Tibial nerve (tissue), 4 donors: Measurements from ENCODE around the gene YJEFN3. TPM values are rescaled to one million over a fixed set of nuclear protein-coding genes. Genes with fewer than 3 reads are reported as not detected.
A peak's percentile ranks its signal among the peaks of the same experiment; 100 is the strongest.

Source experiments
- DNase-seq, 2 donors: peaks; one replicate each; pipeline ENCODE4 v3.0.0-alpha.2; 2019; ENCODE audit warnings: low spot score in 2 of 2
- H3K27ac ChIP-seq, 4 donors: fragments of 200-600 bp; sonication (generic) in 3 of 4; one replicate each; pipeline ENCODE4 v1.5.1; 2017 to 2019; ENCODE audit warnings: mild to moderate bottlenecking in 1 of 4
- H3K27me3 ChIP-seq, 2 donors: fragments of 200-600 bp; sonication (generic) in 1 of 2; one replicate each; pipeline versions ENCODE4 v1.5.1 to v1.6.0; 2017 to 2019
- H3K36me3 ChIP-seq, 3 donors: fragments of 200-600 bp; sonication (generic); one replicate each; pipeline ENCODE4 v1.5.1; 2018 to 2019
- H3K4me1 ChIP-seq, 4 donors: fragments of 200-600 bp; sonication (generic) in 3 of 4; one replicate each; pipeline ENCODE4 v1.5.1; 2017 to 2019
- H3K4me3 ChIP-seq, 4 donors: fragments of 200-600 bp; sonication (generic) in 3 of 4; one replicate each; pipeline ENCODE4 v1.5.1; 2017 to 2019; ENCODE audit warnings: mild to moderate bottlenecking in 1 of 4, moderate library complexity in 1 of 4
- H3K9me3 ChIP-seq, 4 donors: fragments of 200-600 bp; sonication (generic) in 3 of 4; one replicate each; pipeline ENCODE4 v1.5.1; 2017 to 2019
- EP300 ChIP-seq, 2 donors: sonication (generic); formaldehyde crosslinking; IDR thresholded peaks; one replicate each; pipeline ENCODE4 v1.6.1; 2017; ENCODE audit warnings: antibody characterized with exemption in 2 of 2, mild to moderate bottlenecking in 1 of 2
- POLR2A ChIP-seq, 2 donors: fragments of 450-650 bp; IDR thresholded peaks; one replicate each; pipeline ENCODE4 v1.6.1; 2017; ENCODE audit warnings: antibody characterized with exemption in 2 of 2, mild to moderate bottlenecking in 2 of 2, moderate library complexity in 2 of 2
- WGBS, 2 donors: methylation state at CpG; one replicate each; pipeline ENCODE4 v1.1.5; 2018; 5-methylcytosine and 5-hydroxymethylcytosine counted together
- total RNA-seq, 4 donors: library from RNA; depleted of rRNA; stranded (reverse); fragments of >200 nt; gene quantifications; one replicate each; pipeline ENCODE4 v1.1.0, GENCODE V29; 2016
- TF ChIP-seq, protein P1 (sequence below), 5 experiments: fragments of 200-600 bp in 3 of 5; fragments of 450-650 bp in 2 of 5; sonication (generic) in 3 of 5; IDR thresholded peaks; one replicate each; pipeline ENCODE4 v1.5.1; 2016 to 2019; ENCODE audit warnings: antibody characterized with exemption in 5 of 5, mild to moderate bottlenecking in 3 of 5, moderate library complexity in 2 of 5

Gene YJEFN3
- total RNA-seq, 4 donors from 2014 or later, result 4.2 to 9.4 (median 5.7) TPM

DNA sequence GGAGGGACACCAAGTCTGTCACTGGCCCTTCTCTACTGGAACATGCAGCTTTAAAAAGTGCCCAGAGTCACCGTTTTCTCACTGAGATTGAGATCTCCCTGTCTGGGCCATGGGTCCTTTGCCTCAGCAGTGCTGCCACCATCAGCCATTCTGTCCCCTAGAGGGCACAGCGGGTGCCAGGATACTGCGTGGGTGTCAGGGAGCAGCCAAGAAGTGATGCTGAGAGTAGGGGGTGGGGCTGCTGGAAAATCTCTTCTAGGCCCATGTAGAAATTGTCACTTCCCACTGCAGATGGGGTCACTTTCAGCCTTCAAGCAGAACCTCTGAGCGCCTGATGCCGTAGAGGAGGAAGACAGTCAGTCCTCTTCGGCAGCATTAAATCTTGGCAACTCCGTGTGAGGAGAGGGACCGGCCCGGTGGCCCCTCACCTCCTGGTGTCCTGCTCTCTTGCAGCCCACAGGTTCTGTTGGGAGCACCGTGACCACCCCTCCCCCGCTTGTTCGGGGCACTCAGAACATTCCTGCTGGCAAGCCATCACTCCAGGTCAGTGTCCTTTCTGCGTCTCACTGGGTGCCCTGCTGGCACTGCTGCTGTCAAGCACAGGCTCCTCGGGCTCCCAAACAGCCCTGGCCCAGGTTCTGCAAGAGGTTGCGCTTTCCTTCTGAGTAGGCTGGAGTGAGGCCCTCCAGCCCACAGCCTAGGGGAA lies 34.7 kb upstream of the YJEFN3 start:
- Histone ChIP-seq H3K27ac (peak overlapping the region in 1 of 4 donors; percentile 42), H3K4me3 (no peak overlapping the region), H3K4me1 (peaks cover 0 to 27% (median 15%) of the 10 kb centered on the region in 4 donors), H3K36me3 (peaks cover 3 to 73% (median 26%) of the 10 kb centered on the region in 3 donors), H3K9me3 (no peaks in the 10 kb centered on the region), H3K27me3 (no peaks in the 10 kb centered on the region)
- TF ChIP-seq, protein P1, sequence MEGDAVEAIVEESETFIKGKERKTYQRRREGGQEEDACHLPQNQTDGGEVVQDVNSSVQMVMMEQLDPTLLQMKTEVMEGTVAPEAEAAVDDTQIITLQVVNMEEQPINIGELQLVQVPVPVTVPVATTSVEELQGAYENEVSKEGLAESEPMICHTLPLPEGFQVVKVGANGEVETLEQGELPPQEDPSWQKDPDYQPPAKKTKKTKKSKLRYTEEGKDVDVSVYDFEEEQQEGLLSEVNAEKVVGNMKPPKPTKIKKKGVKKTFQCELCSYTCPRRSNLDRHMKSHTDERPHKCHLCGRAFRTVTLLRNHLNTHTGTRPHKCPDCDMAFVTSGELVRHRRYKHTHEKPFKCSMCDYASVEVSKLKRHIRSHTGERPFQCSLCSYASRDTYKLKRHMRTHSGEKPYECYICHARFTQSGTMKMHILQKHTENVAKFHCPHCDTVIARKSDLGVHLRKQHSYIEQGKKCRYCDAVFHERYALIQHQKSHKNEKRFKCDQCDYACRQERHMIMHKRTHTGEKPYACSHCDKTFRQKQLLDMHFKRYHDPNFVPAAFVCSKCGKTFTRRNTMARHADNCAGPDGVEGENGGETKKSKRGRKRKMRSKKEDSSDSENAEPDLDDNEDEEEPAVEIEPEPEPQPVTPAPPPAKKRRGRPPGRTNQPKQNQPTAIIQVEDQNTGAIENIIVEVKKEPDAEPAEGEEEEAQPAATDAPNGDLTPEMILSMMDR (IDR thresholded peaks at IDR 0.05), result peak in 2 of 5 experiments; percentile 20 to 23
- TF ChIP-seq POLR2A (IDR thresholded peaks at IDR 0.05) (no peak), EP300 (IDR thresholded peaks at IDR 0.05) (no peak)
- DNase-seq, result no peak
- 71 to 76% methylated on average over 14 to 15 of the region's 15 CpGs for WGBS, 2 donors

DNA sequence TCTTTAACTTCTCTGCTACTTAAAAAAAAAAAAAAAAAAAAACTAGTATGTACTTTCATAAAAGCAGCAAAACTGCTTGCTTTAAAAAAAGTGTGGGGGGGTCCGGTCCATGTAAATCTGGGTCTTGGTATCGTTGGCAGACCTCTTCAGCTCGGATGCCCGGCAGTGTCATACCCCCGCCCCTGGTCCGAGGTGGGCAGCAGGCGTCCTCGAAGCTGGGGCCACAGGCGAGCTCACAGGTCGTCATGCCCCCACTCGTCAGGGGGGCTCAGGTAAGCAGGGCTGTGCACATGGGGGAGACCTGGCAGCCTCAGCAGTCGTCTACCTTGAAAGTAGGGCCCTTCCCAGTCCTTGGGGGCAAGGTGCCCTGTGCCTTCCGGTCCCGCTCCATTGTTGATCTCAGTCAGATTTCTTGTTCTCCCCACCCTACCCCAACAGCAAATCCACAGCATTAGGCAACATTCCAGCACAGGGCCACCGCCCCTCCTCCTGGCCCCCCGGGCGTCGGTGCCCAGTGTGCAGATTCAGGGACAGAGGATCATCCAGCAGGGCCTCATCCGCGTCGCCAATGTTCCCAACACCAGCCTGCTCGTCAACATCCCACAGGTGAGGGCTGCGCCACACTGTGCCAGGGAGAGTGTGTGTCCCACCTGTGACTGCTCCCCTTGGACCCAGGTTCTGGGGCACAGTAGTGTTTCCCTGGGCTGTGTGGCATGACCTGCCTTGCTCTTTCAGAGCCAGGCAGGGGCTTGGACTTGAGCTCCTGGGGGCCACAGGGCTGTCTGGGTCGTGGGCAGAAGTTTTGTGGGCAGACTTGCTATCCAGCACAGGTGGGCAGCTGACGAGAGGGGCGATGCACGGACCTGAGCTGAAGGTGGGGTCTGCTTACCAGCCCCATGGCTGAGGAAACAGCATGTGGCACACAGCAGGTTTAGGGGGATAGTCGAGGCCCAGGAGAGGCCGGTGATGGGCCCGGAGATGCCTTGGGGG lies 32.8 kb upstream of the YJEFN3 start:
- no peak overlapping the region for H3K4me3 ChIP-seq
- no peak overlapping the region for H3K27ac ChIP-seq
- peaks cover 0 to 8% (median 0%) of the 10 kb centered on the region in 4 donors for H3K4me1 ChIP-seq
- H3K27me3 ChIP-seq, result no peaks in the 10 kb centered on the region
- peaks cover 5 to 92% (median 26%) of the 10 kb centered on the region in 3 donors for H3K36me3 ChIP-seq
- WGBS, 2 donors, result 89 to 90% methylated on average over 29 to 30 of the region's 30 CpGs
- H3K9me3 ChIP-seq, result no peaks in the 10 kb centered on the region
- no peak for DNase-seq
- TF ChIP-seq EP300 (IDR thresholded peaks at IDR 0.05) (no peak), POLR2A (IDR thresholded peaks at IDR 0.05) (no peak)
- TF ChIP-seq, protein P1 (IDR thresholded peaks at IDR 0.05), result no peak

DNA sequence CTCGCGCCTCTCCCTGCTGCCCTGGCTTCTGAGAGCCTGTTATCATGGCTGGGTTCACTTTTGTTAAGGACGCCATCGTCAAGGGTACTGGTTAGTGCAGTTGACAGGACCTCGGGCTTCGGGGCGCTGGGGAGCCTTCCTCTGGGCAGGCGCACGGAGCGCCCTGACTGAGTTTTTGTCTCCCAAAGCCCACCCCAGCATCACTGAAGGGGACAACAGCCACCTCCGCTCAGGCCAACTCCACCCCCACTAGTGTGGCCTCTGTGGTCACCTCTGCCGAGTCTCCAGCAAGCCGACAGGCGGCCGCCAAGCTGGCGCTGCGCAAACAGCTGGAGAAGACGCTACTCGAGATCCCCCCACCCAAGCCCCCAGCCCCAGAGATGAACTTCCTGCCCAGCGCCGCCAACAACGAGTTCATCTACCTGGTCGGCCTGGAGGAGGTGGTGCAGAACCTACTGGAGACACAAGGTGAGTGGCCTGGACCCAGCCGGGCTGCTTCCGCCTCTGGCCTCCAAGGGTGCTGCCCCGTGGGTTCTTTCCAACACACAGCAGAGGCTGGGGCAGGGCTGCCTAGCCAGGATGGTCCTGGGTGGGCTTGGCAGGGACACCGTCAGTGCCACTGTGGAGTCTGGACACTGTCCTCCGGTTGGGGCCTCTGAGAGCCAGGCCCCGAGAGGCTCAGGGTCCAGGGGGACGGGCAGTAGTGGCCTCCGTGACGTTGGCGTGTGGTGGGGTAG lies 30.3 kb upstream of the YJEFN3 start:
- Histone ChIP-seq H3K36me3 (peaks cover 8 to 97% (median 50%) of the 10 kb centered on the region in 3 donors), H3K4me3 (no peak overlapping the region), H3K27ac (no peak overlapping the region), H3K27me3 (no peaks in the 10 kb centered on the region), H3K9me3 (no peaks in the 10 kb centered on the region), H3K4me1 (peaks cover 0 to 7% (median 0%) of the 10 kb centered on the region in 4 donors)
- 93% methylated on average over 33 of the region's 33 CpGs for WGBS, 2 donors
- DNase-seq, result no peak
- TF ChIP-seq POLR2A (IDR thresholded peaks at IDR 0.05) (no peak), EP300 (IDR thresholded peaks at IDR 0.05) (no peak)

DNA sequence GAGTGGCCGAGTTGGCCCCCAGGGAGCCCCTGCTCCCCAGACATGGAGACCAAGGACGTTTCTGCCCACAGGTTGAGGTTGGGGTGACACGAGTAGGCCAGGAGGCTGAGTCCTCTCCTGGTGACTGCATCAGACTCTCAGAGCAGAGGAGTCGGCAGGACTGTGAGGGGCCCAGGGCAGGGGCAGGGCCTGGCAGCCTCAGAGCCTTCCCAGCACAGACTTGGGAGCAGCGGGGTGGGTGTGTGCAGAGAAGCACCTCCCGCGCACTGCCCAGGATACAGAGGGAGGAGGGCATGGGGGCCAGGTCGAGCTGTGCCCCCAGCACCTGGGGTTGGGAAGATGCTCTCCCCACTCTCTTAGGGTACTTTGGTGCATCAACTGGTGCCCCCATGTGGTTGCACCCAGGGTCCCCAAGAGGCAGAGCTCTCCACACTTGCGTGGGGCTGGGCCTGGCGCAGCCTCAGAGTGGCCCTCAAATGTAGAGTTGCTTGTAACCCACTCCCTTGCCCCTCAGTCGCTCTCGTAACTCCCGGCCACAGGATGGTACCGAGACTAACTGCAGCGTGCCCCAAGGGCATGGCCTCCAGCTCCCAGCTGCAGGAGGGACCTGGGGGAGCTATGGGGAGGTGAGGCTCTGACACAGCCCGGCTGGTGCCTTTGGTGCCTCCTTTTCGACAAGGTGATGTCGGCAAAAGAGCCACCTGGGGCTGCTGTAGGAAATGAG lies 29.3 kb upstream of the YJEFN3 start:
- WGBS, 2 donors, result 81 to 85% methylated on average over 16 to 18 of the region's 18 CpGs
- H3K36me3 ChIP-seq, result peaks cover 8 to 97% (median 44%) of the 10 kb centered on the region in 3 donors

More for the DNA sequence above, 29.3 kb upstream of the YJEFN3 start:
- no peaks in the 10 kb centered on the region for H3K9me3 ChIP-seq
- no peaks in the 10 kb centered on the region for H3K4me1 ChIP-seq
- no peak overlapping the region for H3K4me3 ChIP-seq
- H3K27ac ChIP-seq, result no peak overlapping the region
- no peak for DNase-seq
- TF ChIP-seq, protein P1 (IDR thresholded peaks at IDR 0.05), result no peak
- TF ChIP-seq POLR2A (IDR thresholded peaks at IDR 0.05), result no peak
- no peak for TF ChIP-seq EP300 (IDR thresholded peaks at IDR 0.05)
- H3K27me3 ChIP-seq, result no peaks in the 10 kb centered on the region
